Erythroblast (primary cell): ENCODE measurements around the gene KRTCAP2.

Experiments
- GATA1 ChIP-seq: IDR thresholded peaks from 2 replicates; pipeline ENCODE4 v1.6.1; 2011; ENCODE audit warnings: low read depth, mild to moderate bottlenecking, control low read depth, low read length, moderate library complexity
- POLR2A ChIP-seq: IDR thresholded peaks from 2 replicates; pipeline ENCODE4 v1.6.1; 2011; ENCODE audit warnings: mild to moderate bottlenecking, low read length

GRCh38 chr1:155131285-155131684, 41.8 kb downstream of the KRTCAP2 start:
- TF ChIP-seq POLR2A (no peak), GATA1 (no peak)
